ENCODE results near the gene PLXNA2.

Gene PLXNA2

GRCh38 chr1:208222376-208223126, 21.6 kb downstream of the PLXNA2 start:
- DNase-seq: no peak

- no peak for DNase-seq
Measured at GRCh38 chr1:208221291-208221622, 22.9 kb downstream of the PLXNA2 start.

- DNase-seq: peak; percentile 69
Measured at GRCh38 chr1:208219659-208220282, 24.4 kb downstream of the PLXNA2 start.

- DNase-seq: no peak
Measured at GRCh38 chr1:208219098-208219658, 25.0 kb downstream of the PLXNA2 start.

GRCh38 chr1:208218237-208219097, 25.7 kb downstream of the PLXNA2 start:
- DNase-seq: no peak

GRCh38 chr1:208217781-208218180, 26.4 kb downstream of the PLXNA2 start:
- no peak for DNase-seq

- no peak for DNase-seq
Measured at GRCh38 chr1:208216806-208217205, 27.4 kb downstream of the PLXNA2 start.

- DNase-seq: no peak
Measured at GRCh38 chr1:208216062-208216461, 28.1 kb downstream of the PLXNA2 start.

GRCh38 chr1:208215393-208215792, 28.8 kb downstream of the PLXNA2 start:
- no peak for DNase-seq

GRCh38 chr1:208213786-208214185, 30.4 kb downstream of the PLXNA2 start:
- no peak for DNase-seq

- DNase-seq: no peak
Measured at GRCh38 chr1:208212893-208213292, 31.3 kb downstream of the PLXNA2 start.

- DNase-seq: no peak
Measured at GRCh38 chr1:208211921-208212843, 32.0 kb downstream of the PLXNA2 start.

- no peak for DNase-seq
Measured at GRCh38 chr1:208209896-208210589, 34.1 kb downstream of the PLXNA2 start.

GRCh38 chr1:208209286-208209685, 34.9 kb downstream of the PLXNA2 start:
- no peak for DNase-seq

GRCh38 chr1:208208132-208208487, 36.1 kb downstream of the PLXNA2 start:
- DNase-seq: no peak

GRCh38 chr1:208207388-208208131, 36.6 kb downstream of the PLXNA2 start:
- no peak for DNase-seq

- no peak for DNase-seq
Measured at GRCh38 chr1:208206092-208206698, 38.0 kb downstream of the PLXNA2 start.

GRCh38 chr1:208205216-208206013, 38.8 kb downstream of the PLXNA2 start:
- no peak for DNase-seq

- no peak for DNase-seq
Measured at GRCh38 chr1:208204779-208205178, 39.4 kb downstream of the PLXNA2 start.
